ENCODE data around the gene IQGAP1.
"Not testable (repeated sequence)": the region's sequence is repeated elsewhere in the genome, so short reads cannot be mapped to it uniquely, and the experiment has no call there.

The IQGAP1 gene

DNA sequence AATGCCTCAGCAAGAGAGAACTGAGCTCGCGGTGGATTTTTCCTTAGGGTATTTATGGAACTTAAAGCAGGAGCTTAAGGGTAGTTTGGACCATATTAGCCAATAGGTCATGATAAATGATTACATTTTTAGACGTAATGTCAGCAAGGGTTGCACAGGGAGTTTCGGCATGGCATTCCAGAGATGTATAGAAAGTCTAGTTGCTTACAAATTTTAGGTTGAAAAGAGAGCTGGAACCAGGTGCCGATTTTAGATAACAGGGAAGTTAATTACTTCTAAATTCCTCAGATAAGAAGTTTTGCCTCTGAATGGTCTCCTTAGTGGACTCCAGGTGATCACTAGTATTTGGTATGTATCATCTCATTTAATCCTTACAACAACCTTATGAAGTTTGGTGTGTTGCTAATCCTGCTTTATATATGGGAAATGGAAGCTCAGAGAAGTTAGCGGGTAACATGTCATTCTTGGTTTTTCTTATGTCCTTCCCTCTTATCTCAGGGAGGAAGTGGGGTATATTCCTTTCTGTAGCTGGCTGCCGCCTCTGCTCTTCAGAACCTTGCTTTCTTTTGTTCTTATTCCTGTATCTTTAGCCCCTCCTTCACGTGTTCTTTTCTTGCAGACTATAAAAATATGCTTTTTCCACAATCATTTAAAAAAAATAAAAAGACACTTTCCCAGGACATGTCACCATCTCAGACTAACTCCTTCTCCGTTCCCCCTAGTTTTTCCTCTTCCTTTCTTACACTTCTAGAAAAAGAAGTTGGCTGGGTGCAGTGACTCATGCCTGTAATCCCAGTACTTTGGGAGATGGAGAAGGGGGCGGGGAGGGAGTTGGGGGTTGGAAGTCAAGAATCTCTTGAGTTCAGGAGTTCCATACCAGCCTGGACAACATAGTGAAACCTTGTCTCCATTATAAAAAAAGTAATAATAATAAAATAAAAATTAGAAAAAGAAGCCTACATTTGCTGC lies 25.7 kb downstream of the IQGAP1 start:
- peak overlapping the region; percentile 53 for H3K4me3 ChIP-seq (ENCODE audit: low read length)

DNA sequence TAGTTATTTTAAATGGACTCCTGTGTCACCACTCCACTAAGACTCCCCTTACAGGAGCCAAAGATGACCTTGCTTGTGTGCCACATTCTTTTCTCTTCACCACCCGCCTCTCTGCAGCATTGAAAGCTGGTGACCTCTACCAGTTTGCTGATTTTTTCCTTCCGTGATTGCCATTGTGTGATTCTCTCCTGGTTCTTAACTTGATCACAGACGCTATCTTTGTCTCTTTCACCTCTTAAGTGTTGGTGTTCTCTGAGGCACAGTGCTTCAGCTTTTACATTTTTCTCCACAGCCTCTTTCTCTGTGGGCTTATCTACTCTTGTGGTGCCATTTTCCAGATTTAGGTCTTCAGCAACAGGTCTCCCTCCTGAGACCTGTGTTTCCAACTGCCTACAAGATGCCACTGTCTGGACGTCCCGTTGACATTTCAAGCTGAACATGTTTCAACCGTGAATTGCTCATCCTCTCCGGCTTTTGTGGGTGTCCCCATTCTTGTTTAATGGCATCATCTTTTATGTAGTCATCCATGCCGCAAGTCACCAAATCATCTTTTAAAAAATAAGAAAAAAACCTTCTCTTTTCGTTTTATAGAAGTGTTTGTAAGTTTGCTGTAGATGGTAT lies 26.5 kb downstream of the IQGAP1 start:
- H3K9me3 ChIP-seq (replicated peaks; ENCODE audit: low read length) = no peaks in the 10 kb centered on the region
- H3K9ac ChIP-seq (ENCODE audit: low read depth, low read length) = peak overlapping the region; percentile 70
- H3K36me3 ChIP-seq (ENCODE audit: insufficient read depth, low read length) = no peaks in the 10 kb centered on the region
- peak overlapping the region; percentile 53 for H3K4me3 ChIP-seq (ENCODE audit: low read length)
- H3K4me1 ChIP-seq (ENCODE audit: control insufficient read depth, insufficient read depth, low read length) = peaks cover 48% of the 10 kb centered on the region
- H3K27me3 ChIP-seq (ENCODE audit: control insufficient read depth, insufficient read depth, low read length) = no peaks in the 10 kb centered on the region
- H3K4me2 ChIP-seq (ENCODE audit: low read length) = peak overlapping the region; percentile 75

More for the DNA sequence above, 25.7 kb downstream of the IQGAP1 start:
- Histone ChIP-seq H3K4me1 (ENCODE audit: control insufficient read depth, insufficient read depth, low read length) (peaks cover 40% of the 10 kb centered on the region), H3K4me2 (ENCODE audit: low read length) (peak overlapping the region; percentile 75), H3K27me3 (ENCODE audit: control insufficient read depth, insufficient read depth, low read length) (no peaks in the 10 kb centered on the region), H3K36me3 (ENCODE audit: insufficient read depth, low read length) (peaks cover 3% of the 10 kb centered on the region), H3K9ac (ENCODE audit: low read depth, low read length) (peak overlapping the region; percentile 70), H3K9me3 (replicated peaks; ENCODE audit: low read length) (no peaks in the 10 kb centered on the region)

DNA sequence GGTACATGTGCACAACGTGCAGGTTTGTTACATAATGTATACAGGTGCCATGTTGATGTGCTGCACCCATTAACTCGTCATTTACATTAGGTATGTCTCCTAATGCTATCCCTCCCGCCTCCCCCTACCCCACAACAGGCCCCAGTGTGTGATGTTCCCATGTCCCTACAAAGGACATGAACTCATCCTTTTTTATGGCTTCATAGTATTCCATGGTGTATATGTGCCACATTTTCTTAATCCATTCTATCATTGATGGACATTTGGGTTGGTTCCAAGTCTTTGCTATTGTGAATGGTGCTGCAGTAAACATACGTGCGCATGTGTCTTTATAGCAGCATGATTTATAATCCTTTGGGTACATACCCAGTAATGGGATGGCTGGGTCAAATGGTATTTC lies 28.0 kb downstream of the IQGAP1 start:
- H3K9ac ChIP-seq (ENCODE audit: low read depth, low read length); H3K9me3 ChIP-seq (replicated peaks; ENCODE audit: low read length); H3K36me3 ChIP-seq (ENCODE audit: insufficient read depth, low read length); H3K4me2 ChIP-seq (ENCODE audit: low read length); H3K27me3 ChIP-seq (ENCODE audit: control insufficient read depth, insufficient read depth, low read length); H3K4me3 ChIP-seq (ENCODE audit: low read length): not testable (repeated sequence)
- H3K4me1 ChIP-seq (ENCODE audit: control insufficient read depth, insufficient read depth, low read length) = peaks cover 62% of the 10 kb centered on the region

DNA sequence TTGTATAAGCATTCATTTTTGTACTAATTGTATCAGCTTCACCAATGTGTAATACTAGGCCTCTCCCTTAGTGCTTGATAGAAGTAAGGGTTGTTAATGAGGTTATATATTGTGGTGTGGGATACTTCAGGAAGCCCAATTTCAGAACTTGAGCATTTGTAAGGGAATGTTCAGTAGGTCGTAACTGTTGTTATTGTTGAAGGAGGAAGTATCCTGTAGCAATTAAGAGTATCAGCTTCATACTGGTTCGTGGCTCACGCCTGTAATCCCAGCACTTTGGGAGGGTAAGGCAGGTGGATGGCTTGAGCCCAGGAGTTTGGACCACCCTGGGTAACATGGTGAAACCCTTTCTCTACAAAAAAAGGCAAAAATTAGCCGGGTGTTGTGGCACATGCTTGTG lies 30.6 kb downstream of the IQGAP1 start:
- Histone ChIP-seq H3K4me1 (ENCODE audit: control insufficient read depth, insufficient read depth, low read length) (peaks cover 60% of the 10 kb centered on the region), H3K4me2 (ENCODE audit: low read length) (peak overlapping the region; percentile 79), H3K36me3 (ENCODE audit: insufficient read depth, low read length) (no peaks in the 10 kb centered on the region), H3K27me3 (ENCODE audit: control insufficient read depth, insufficient read depth, low read length) (no peaks in the 10 kb centered on the region), H3K9ac (ENCODE audit: low read depth, low read length) (peak overlapping the region; percentile 8), H3K9me3 (replicated peaks; ENCODE audit: low read length) (no peaks in the 10 kb centered on the region), H3K4me3 (ENCODE audit: low read length) (no peak overlapping the region)

DNA sequence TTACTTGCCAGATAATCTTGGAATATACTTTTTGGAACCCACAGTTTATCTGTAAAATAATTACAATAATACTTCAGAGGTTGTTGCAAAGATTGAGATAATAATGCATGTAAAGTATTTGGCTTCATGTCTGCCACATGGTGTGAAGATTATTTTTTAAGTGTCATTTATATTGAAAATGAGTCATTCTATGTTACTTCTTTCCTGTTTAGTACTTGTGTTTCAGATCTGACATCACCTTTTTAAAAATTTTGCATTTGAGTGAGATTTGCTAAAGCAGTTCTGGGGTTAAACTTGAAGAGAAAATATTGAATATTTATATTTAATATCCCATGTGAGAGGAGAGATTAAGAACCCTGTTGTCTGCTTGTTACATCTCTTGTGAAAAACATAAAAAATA lies 31.2 kb downstream of the IQGAP1 start:
- peak overlapping the region; percentile 79 for H3K4me2 ChIP-seq (ENCODE audit: low read length)
- H3K9ac ChIP-seq (ENCODE audit: low read depth, low read length) = peak overlapping the region; percentile 66
- peak overlapping the region; percentile 49 for H3K4me3 ChIP-seq (ENCODE audit: low read length)
- H3K4me1 ChIP-seq (ENCODE audit: control insufficient read depth, insufficient read depth, low read length) = peaks cover 60% of the 10 kb centered on the region
- H3K27me3 ChIP-seq (ENCODE audit: control insufficient read depth, insufficient read depth, low read length) = no peaks in the 10 kb centered on the region
- no peaks in the 10 kb centered on the region for H3K36me3 ChIP-seq (ENCODE audit: insufficient read depth, low read length)
- H3K9me3 ChIP-seq (replicated peaks; ENCODE audit: low read length) = no peaks in the 10 kb centered on the region

DNA sequence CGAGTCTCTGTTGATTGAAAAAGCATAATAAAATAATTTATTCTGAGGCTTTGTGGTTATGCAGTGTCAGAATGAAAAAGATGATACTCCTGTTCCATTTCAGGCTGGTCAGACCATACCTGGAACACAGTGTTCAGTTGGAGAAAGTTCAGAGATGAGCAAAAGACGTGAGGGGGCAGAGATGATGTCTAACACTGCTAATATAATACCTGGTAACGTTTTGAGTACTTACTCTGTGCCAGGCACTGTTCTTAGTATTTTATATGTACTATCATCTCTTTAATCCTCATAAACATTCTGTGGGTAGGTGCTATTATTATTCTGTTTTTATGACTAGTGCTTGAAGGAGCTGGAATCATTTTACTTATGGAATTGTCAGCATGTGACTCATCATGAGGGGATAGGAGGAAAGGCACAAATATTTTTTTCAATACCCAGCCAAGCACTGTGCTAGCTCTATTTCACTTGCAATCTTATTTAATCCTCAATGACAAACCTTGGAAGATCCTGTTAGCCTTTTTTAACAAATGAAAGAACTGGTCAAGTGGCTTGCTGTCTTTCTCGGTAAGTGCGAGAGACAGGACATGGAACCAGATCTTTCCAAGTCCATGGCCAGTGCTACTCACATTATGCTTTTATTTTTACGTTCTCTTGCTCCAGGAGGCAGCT lies 31.8 kb downstream of the IQGAP1 start:
- H3K36me3 ChIP-seq (ENCODE audit: insufficient read depth, low read length) = no peaks in the 10 kb centered on the region
- no peaks in the 10 kb centered on the region for H3K27me3 ChIP-seq (ENCODE audit: control insufficient read depth, insufficient read depth, low read length)
- peaks cover 56% of the 10 kb centered on the region for H3K4me1 ChIP-seq (ENCODE audit: control insufficient read depth, insufficient read depth, low read length)
- H3K4me3 ChIP-seq (ENCODE audit: low read length) = peak overlapping the region; percentile 49
- peak overlapping the region; percentile 70 for H3K9ac ChIP-seq (ENCODE audit: low read depth, low read length)
- H3K4me2 ChIP-seq (ENCODE audit: low read length) = peak overlapping the region; percentile 79
- no peaks in the 10 kb centered on the region for H3K9me3 ChIP-seq (replicated peaks; ENCODE audit: low read length)

DNA sequence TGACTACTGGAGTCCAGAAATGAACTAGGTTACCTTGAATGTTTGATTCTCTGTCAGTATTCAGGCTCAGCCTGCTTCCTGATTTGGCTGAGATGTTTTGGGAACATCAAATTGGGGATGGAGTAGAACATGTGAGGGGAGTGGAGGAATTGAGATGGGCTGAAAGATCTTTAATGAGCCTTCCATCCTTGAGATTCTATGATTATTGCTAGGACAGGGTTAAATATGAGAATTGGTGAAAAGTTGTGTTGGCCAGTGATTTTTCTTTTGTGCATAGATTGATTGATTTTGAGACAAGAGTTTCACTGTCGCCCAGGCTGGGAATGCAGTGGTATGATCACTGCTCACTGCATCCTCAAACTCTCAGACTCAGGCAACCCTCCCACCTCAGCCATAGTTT lies 32.4 kb downstream of the IQGAP1 start:
- peaks cover 54% of the 10 kb centered on the region for H3K4me1 ChIP-seq (ENCODE audit: control insufficient read depth, insufficient read depth, low read length)
- peak overlapping the region; percentile 70 for H3K9ac ChIP-seq (ENCODE audit: low read depth, low read length)
- peak overlapping the region; percentile 44 for H3K4me3 ChIP-seq (ENCODE audit: low read length)

DNA sequence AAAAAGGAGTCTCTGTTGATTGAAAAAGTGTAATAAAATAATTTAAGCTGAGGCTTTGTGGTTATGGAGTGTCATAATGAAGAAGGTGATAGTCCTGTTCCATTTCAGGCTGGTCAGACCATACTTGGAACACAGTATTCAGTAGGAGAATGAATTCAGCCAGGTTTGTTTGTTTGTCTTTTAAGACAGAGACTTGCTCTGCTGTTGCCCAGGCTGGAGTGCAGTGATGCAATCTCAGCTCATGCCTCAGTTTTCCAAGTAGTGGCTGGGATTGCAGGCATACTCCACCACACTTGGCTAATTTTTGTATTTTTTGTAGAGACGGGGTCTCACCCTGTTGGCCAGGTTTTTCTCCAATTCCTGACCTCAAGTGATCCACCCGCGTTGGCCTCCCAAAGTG lies 33.5 kb downstream of the IQGAP1 start:
- Histone ChIP-seq H3K9me3 (replicated peaks; ENCODE audit: low read length) (no peaks in the 10 kb centered on the region), H3K9ac (ENCODE audit: low read depth, low read length) (no peak overlapping the region), H3K27me3 (ENCODE audit: control insufficient read depth, insufficient read depth, low read length) (no peaks in the 10 kb centered on the region), H3K36me3 (ENCODE audit: insufficient read depth, low read length) (peaks cover 5% of the 10 kb centered on the region), H3K4me1 (ENCODE audit: control insufficient read depth, insufficient read depth, low read length) (peaks cover 58% of the 10 kb centered on the region), H3K4me3 (ENCODE audit: low read length) (no peak overlapping the region), H3K4me2 (ENCODE audit: low read length) (no peak overlapping the region)

More for the DNA sequence above, 32.4 kb downstream of the IQGAP1 start:
- Histone ChIP-seq H3K27me3 (ENCODE audit: control insufficient read depth, insufficient read depth, low read length) (no peaks in the 10 kb centered on the region), H3K9me3 (replicated peaks; ENCODE audit: low read length) (no peaks in the 10 kb centered on the region), H3K4me2 (ENCODE audit: low read length) (peak overlapping the region; percentile 79), H3K36me3 (ENCODE audit: insufficient read depth, low read length) (no peaks in the 10 kb centered on the region)

DNA sequence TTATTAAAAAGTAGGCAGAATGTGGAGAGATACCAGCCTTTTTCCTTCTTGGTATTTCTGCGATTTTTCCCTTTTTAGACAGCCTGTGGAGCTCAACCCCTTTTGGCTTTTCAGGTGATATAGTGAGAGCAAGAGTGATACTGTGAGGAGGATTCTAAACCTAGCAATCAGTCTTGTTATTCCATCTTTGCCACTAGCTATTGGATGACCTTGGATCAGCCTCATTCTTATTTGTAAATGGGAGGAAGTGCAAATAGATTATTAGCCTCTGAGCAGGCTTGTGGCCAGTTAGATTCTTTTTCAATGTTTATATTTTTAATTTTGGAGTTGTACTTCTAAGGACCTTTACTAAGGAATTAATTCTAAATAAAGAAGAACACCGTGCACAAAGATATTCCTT lies 34.0 kb downstream of the IQGAP1 start:
- Histone ChIP-seq H3K4me3 (ENCODE audit: low read length) (no peak overlapping the region), H3K9me3 (replicated peaks; ENCODE audit: low read length) (no peaks in the 10 kb centered on the region), H3K4me1 (ENCODE audit: control insufficient read depth, insufficient read depth, low read length) (peaks cover 58% of the 10 kb centered on the region), H3K27me3 (ENCODE audit: control insufficient read depth, insufficient read depth, low read length) (no peaks in the 10 kb centered on the region), H3K9ac (ENCODE audit: low read depth, low read length) (no peak overlapping the region), H3K36me3 (ENCODE audit: insufficient read depth, low read length) (peaks cover 7% of the 10 kb centered on the region), H3K4me2 (ENCODE audit: low read length) (no peak overlapping the region)

DNA sequence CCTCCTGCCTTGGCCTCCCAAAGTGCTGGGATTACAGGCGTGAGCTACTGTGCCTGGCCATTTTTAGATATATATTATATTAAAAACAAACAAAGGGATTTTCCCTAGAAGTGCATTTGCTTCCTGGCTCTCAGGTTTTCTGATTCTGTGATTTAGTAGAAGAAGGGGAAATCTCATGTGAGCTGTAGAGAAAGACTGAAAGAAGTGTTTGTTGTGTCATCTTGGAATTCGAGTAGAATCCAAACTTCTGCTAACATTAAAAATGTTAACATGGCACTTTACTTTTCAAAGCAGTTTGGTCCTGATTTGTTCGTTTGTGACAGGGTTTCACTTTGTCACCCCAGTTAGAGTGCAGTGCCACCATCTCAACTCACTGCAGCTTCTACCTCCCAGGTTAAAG lies 34.9 kb downstream of the IQGAP1 start:
- Histone ChIP-seq H3K4me2 (ENCODE audit: low read length) (no peak overlapping the region), H3K27me3 (ENCODE audit: control insufficient read depth, insufficient read depth, low read length) (no peaks in the 10 kb centered on the region), H3K4me1 (ENCODE audit: control insufficient read depth, insufficient read depth, low read length) (peaks cover 58% of the 10 kb centered on the region), H3K9me3 (replicated peaks; ENCODE audit: low read length) (no peaks in the 10 kb centered on the region), H3K36me3 (ENCODE audit: insufficient read depth, low read length) (peaks cover 15% of the 10 kb centered on the region), H3K9ac (ENCODE audit: low read depth, low read length) (no peak overlapping the region), H3K4me3 (ENCODE audit: low read length) (no peak overlapping the region)

DNA sequence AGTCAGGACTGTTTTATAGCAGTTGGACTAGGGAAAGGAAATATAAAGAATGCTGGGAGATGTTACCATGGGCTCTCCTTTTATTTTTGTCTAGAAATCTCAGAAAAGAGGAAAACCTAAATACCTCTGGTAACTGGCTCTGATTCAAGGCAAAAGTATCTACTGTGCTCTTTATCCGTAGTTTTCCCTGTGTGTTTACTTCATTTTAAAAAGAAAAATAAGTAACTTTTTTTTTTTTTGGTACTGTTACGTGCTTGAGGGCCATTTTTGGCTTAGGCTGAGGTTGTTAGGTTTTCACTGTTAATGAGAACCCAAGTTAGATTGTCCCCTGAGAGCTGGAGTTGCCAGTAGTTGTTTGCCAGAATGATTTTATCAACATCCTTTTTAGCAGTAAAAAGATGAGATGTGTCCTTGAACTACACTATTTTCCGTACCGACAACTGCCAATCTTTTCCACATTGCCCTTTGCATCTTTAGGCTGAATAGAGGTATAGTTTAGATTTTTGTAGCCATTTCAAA lies 35.8 kb downstream of the IQGAP1 start:
- no peak overlapping the region for H3K4me3 ChIP-seq (ENCODE audit: low read length)
- H3K36me3 ChIP-seq (ENCODE audit: insufficient read depth, low read length) = peaks cover 17% of the 10 kb centered on the region
- no peaks in the 10 kb centered on the region for H3K9me3 ChIP-seq (replicated peaks; ENCODE audit: low read length)
- no peaks in the 10 kb centered on the region for H3K27me3 ChIP-seq (ENCODE audit: control insufficient read depth, insufficient read depth, low read length)
- peaks cover 51% of the 10 kb centered on the region for H3K4me1 ChIP-seq (ENCODE audit: control insufficient read depth, insufficient read depth, low read length)
- no peak overlapping the region for H3K9ac ChIP-seq (ENCODE audit: low read depth, low read length)
- H3K4me2 ChIP-seq (ENCODE audit: low read length) = no peak overlapping the region
